CD4-positive, alpha-beta T cell treated with Interleukin-17A for 4 hours (primary cell): ENCODE data around the gene MAP2K6.

ENCODE experiments used
- DNase-seq: peaks from one replicate; pipeline ENCODE4 v3.0.0-alpha.2; 2020; ENCODE audit warnings: mixed read lengths

The MAP2K6 gene

GRCh38 chr17:69539781-69540319, 125.4 kb downstream of the MAP2K6 start:
- no peak for DNase-seq

DNA sequence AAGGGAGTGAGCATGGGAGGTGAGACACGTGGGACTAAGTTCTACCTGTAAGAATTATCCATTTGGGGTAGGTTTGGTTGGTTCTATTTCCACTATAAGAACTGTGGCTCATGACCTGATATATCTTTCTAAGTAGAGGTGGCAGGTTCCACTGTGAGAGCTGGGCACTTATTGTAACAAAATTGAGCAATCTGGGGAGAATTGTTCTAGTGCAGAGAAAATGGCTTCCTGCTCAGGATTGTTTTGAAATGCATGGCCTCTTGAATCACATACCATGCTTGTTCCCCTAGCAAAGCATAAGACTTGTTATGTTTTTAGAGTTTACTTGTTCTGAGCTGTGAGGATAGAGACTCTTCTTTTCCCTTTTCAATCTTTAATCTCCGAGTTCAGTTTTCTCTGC, 125.9 kb downstream of the MAP2K6 start:
- no peak for DNase-seq

DNA sequence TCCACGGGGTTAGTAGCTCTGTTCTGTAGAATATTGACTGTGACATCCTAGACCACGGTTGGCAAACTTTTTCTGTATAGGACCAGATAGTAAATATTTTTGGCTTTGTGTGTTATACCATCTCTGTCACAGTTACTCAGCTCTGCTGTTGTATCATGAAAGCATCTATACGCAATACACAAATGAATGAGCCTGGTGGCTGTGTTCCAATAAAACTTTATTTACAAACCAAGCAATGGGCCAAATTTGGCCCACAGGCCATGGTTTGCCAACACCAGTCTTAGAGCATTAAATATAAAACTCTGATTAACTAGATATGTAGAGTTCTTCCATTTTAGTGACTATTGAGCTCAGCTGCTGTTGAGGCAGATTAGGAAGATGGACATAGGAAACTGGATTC, 132.7 kb downstream of the MAP2K6 start:
- no peak for DNase-seq

- DNase-seq, result no peak
Observed at GRCh38 chr17:69547947-69548346, 133.4 kb downstream of the MAP2K6 start.

GRCh38 chr17:69551212-69552010, 136.9 kb downstream of the MAP2K6 start:
- DNase-seq, result no peak

DNA sequence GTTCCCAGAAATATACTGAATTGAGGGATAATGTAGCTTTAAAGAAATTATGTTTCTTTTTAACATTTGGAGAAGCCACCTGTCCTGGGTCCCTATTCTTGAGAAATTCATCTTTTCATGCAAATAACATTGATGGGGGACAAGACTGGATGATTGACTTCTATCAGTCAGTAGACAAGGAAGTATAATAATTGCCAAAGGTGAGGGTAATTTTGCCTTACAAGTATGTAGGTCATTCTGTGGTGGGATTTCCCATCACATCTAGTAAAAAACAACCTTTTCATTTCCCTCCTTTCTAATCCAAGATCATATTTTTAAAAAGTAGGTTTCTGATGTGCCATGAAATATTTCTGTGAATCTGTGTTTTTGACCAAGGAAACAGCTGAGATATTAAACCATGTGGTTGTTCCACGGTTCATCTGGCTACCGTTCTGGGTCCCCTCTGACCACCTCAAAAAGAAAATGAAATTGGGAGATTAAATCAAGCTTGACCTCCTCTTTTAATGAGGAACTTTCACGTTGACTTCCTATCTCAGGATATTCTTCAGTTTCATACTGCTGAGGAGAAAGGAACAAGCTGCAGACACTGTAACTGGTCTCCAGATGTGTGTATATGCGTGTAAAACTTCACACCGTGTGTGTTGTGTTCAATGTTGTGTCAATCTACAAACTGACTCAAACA, 138.6 kb downstream of the MAP2K6 start:
- no peak for DNase-seq

- no peak for DNase-seq
Observed at GRCh38 chr17:69555056-69555455, 140.6 kb downstream of the MAP2K6 start.

DNA sequence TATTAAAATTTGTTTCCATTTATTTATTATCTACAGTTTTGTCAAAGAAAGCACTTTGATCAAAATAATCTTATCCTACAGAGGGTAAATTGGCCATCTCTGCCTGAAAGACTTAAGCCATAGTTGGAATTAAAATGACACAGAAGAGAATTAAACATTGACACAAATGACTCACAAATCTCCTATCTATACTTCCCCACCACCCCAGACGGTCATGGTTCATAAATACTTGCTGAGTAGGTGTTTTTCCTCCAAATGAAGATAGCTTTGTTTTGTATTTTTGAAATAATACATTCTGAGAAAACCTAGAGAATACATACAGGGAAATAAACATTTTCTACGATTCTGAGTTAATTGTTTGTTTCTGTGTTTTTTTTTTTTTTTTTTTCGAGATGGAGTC, 142.8 kb downstream of the MAP2K6 start:
- no peak for DNase-seq

DNA sequence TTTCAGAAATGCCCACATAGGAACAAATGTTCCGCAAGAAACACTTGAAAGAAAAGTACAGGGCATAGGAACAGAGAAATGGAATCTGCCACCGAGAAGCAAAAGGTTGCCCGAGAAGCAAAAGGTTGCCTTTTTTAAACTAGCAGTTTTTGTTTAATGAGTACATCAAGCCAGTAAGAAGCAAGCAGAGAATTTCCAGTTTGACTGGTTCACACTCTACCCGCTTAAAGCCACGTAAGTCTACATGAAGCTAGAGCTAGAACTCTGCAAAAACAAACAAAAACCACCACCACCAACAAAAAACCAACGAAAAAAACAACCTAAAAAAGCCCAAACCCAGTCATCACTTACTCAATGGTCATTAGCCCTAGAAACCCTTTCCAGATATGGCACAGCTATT, 144.3 kb downstream of the MAP2K6 start:
- no peak for DNase-seq

- no peak for DNase-seq
Observed at GRCh38 chr17:69560987-69561441, 146.5 kb downstream of the MAP2K6 start.

DNA sequence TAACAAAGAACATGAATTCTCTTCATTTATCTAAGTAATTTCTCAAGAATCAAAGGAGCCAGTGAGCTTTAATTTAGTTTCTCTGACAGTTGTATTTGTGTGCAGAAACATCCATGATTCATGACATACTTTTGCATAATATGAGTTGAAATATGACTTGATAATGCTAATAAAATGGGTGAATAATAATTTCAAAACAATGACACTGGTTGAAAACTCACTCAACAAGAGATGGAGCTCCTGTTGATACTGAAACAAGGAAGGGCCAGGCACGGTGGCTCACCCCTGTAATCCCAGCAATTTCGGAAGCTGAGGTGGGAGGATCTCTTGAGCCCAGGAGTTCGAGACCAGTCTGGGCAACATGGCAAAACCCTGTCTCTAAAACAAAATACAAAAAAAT, 147.0 kb downstream of the MAP2K6 start:
- DNase-seq, result no peak

- DNase-seq, result no peak
Observed at GRCh38 chr17:69565447-69565846, 150.9 kb downstream of the MAP2K6 start.

- no peak for DNase-seq
Observed at GRCh38 chr17:69567130-69567529, 152.6 kb downstream of the MAP2K6 start.

DNA sequence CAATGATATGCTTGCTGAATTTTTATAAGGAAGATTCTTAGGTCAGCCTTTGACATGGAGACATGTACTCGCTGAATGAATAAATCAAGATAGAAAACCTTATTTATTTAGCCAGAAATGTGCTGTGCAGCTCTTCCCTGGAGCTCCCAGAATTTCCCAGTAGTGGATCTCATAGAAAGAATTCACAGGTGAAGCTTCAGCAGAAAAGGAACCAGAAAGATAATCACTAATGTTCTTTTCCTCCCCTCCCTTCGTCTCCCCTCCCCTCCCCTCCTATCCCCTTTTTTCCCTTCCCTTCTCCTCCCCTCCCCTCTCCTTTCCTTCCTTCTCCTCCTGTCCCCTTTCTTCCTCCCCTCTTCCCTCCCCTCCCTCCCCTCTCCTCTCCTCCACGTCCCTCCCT, 158.2 kb downstream of the MAP2K6 start:
- DNase-seq, result no peak

- DNase-seq, result no peak
Observed at GRCh38 chr17:69573396-69573795, 158.9 kb downstream of the MAP2K6 start.

- no peak for DNase-seq
Observed at GRCh38 chr17:69574257-69575197, 160.0 kb downstream of the MAP2K6 start.

- DNase-seq, result no peak
Observed at GRCh38 chr17:69575346-69575761, 160.9 kb downstream of the MAP2K6 start.

DNA sequence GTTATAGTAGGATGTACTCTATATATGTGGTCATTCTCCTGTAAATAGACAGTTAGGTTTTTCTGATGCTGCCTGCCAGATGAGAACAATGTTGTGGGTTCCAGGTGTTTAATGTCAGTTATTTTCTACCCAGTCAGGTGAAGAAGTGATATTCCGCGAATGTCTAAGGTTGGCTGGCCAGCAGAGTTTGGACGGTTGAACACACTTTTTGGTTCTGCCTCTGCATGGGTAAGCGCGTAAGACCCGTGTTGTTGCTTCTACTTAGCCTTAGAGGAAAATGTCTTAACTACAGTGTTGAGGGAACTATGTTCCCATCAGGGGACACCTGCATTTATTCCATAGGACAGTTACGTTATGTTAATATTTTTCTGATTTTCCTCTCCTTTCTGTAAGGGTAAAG, 162.6 kb downstream of the MAP2K6 start:
- DNase-seq, result no peak

- DNase-seq, result no peak
Observed at GRCh38 chr17:69578385-69578936, 164.0 kb downstream of the MAP2K6 start.

- DNase-seq, result no peak
Observed at GRCh38 chr17:69579961-69580677, 165.6 kb downstream of the MAP2K6 start.

GRCh38 chr17:69581061-69581961, 166.8 kb downstream of the MAP2K6 start:
- no peak for DNase-seq
